GM06990 (cell line): ENCODE data around the gene CRIM1.

Source experiments
- DNase-seq: peaks from one replicate; pipeline ENCODE4 v3.0.0-alpha.2; 2011; ENCODE audit not compliant: insufficient read length; ENCODE audit errors: extremely low read depth
- H3K27me3 ChIP-seq: replicated peaks from 2 replicates; pipeline ENCODE4 v1.6.0; 2011; ENCODE audit warnings: low read length; ENCODE audit not compliant: control insufficient read depth, insufficient read depth
- H3K36me3 ChIP-seq: 2 replicates; pipeline ENCODE4 v1.5.1; 2011; ENCODE audit warnings: low read length; ENCODE audit not compliant: control insufficient read depth, insufficient read depth
- H3K4me3 ChIP-seq: replicated peaks from 2 replicates; pipeline ENCODE4 v1.5.1; 2011; ENCODE audit warnings: low read depth, mild to moderate bottlenecking, control low read depth, low read length
- TF ChIP-seq, protein P1 (sequence below): IDR thresholded peaks from 2 replicates; pipeline ENCODE4 v1.5.1; 2011; ENCODE audit warnings: low read length, control low read depth, mild to moderate bottlenecking, inconsistent platforms; ENCODE audit not compliant: insufficient read depth, poor library complexity, severe bottlenecking

CRIM1 gene

DNA sequence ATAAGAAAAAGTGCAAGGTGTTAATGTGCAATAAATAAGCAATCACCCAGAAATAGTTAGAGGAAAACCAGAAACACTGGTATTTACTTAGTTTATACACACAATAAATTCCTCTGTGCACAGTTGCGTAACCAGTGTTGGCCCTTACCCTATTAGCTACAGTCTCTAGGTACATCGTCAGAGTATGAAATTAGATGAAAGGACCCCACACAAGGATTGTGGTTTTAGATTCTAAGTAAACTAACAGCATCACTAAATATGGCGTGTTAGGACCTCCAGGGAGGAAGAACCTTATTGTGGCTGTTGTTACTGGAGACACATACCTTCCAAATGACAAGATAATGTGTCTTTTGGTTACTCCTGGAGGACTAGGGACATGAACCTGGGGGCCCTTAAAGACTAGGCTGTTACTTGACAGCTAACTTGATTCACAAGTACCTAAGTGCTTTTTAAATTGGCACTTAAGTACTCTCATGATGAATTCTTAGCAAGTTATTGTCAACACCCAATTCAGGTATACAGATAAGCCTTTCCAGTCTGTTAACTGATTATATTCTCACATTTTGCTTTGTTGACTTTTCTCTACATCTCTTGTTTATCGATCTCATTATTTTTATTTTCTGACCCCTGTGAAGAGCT lies 127.1 kb downstream of the CRIM1 start:
- DNase-seq = no peak
- no peaks in the 10 kb centered on the region for H3K36me3 ChIP-seq
- H3K27me3 ChIP-seq = no peaks in the 10 kb centered on the region
- no peak overlapping the region for H3K4me3 ChIP-seq
- TF ChIP-seq, protein P1, sequence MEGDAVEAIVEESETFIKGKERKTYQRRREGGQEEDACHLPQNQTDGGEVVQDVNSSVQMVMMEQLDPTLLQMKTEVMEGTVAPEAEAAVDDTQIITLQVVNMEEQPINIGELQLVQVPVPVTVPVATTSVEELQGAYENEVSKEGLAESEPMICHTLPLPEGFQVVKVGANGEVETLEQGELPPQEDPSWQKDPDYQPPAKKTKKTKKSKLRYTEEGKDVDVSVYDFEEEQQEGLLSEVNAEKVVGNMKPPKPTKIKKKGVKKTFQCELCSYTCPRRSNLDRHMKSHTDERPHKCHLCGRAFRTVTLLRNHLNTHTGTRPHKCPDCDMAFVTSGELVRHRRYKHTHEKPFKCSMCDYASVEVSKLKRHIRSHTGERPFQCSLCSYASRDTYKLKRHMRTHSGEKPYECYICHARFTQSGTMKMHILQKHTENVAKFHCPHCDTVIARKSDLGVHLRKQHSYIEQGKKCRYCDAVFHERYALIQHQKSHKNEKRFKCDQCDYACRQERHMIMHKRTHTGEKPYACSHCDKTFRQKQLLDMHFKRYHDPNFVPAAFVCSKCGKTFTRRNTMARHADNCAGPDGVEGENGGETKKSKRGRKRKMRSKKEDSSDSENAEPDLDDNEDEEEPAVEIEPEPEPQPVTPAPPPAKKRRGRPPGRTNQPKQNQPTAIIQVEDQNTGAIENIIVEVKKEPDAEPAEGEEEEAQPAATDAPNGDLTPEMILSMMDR = no peak

GRCh38 chr2:36483290-36483689 lies 127.7 kb downstream of the CRIM1 start:
- no peak for DNase-seq
- no peak overlapping the region for H3K4me3 ChIP-seq
- H3K27me3 ChIP-seq = no peaks in the 10 kb centered on the region
- TF ChIP-seq, protein P1 = no peak
- no peaks in the 10 kb centered on the region for H3K36me3 ChIP-seq

DNA sequence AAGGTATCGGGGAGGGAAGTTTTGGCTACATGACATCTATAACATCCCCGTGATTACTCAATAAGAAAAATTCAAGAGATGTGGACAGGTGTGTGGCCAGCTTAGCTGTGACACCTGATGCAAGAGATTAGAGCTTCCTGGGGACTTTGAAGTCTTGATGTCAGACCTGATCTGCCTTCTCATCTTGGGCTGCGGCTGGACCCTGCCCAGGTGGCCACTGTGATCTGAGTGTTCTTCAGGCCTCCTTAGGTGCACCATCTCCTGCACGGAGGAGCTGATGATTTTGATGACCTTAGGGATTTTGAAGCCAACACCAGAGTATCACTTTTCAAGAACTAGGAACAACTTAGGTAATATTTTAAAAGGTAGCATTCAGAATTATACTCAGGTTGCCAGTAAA lies 128.9 kb downstream of the CRIM1 start:
- Histone ChIP-seq H3K27me3 (no peaks in the 10 kb centered on the region), H3K36me3 (no peaks in the 10 kb centered on the region), H3K4me3 (no peak overlapping the region)
- TF ChIP-seq, protein P1 = no peak
- no peak for DNase-seq

DNA sequence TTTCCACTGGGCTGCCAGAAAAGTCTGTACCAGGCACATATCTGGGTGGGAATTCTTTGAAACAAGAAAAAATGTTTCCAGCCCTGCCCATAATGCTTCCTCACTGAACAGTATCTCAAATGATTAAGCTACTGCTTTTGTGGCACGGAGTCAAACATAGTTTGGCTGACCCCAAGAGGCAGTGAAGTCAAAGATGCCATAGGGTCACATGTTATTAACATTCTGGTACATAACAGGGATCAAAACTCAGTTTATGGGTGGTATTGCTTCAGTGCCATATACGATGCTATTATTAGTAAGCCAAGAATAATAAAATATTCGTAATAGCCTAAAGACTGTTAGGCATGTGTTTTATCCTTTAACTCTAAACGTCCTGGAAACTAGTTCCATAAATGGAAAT lies 129.9 kb downstream of the CRIM1 start:
- H3K27me3 ChIP-seq = no peaks in the 10 kb centered on the region
- H3K36me3 ChIP-seq = no peaks in the 10 kb centered on the region
- no peak for DNase-seq
- TF ChIP-seq, protein P1 = no peak
- no peak overlapping the region for H3K4me3 ChIP-seq

DNA sequence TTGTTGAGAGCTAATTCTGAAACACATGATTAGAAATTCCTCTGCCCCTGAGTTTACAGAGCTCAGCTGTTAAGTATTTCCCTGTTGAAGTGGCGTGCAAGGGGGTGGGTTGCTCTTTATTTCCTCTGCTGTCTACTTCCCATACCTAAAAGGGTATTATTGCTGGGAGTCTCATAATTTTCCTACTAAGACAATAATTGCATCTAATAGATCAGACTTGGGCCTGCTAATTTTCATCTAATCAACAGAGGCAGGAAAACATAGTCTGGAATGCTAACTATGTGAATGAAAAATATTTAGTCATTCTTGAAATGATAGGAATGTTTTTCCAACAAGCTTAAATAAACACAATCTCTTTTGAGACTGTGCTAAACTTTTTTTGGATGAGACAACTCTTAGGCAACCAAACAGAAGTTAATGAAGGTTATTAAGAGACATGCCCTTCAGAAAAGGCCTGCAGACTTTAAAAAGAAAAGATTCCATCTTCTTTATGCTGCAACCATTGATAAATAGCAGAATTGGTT lies 131.0 kb downstream of the CRIM1 start:
- Histone ChIP-seq H3K4me3 (no peak overlapping the region), H3K27me3 (no peaks in the 10 kb centered on the region), H3K36me3 (no peaks in the 10 kb centered on the region)
- TF ChIP-seq, protein P1 = no peak
- DNase-seq = no peak
